HepG2 (cell line): Measurements from ENCODE around the gene CACNG7. TPM values are rescaled to one million over a fixed set of nuclear protein-coding genes. Genes with fewer than 3 reads are reported as not detected.
A peak's percentile ranks its signal among the peaks of the same experiment; 100 is the strongest.

Experiments used
- ELF3 ChIP-seq: IDR thresholded peaks from 2 replicates; pipeline ENCODE4 v1.6.1; 2016; ENCODE audit warnings: missing genetic modification reagents, missing compliant biosample characterization
- GATA4 ChIP-seq: sonication (generic); IDR thresholded peaks from 2 replicates; pipeline ENCODE4 v1.6.1; 2016; ENCODE audit warnings: antibody characterized with exemption, low read depth, borderline replicate concordance
- HMG20A ChIP-seq: IDR thresholded peaks from 2 replicates; pipeline ENCODE4 v1.6.1; 2016; ENCODE audit warnings: borderline replicate concordance
- MAFK ChIP-seq, 2 experiments: IDR thresholded peaks in 1 of 2; conservative IDR thresholded peaks in 1 of 2; 2 replicates each; pipeline ENCODE4 v1.6.1; 2011; ENCODE audit warnings: improper control_type of control experiment in 2 of 2, low read length in 2 of 2
- MED1 ChIP-seq: sonication (generic); formaldehyde crosslinking; IDR thresholded peaks from 2 replicates; pipeline ENCODE4 v1.4.0; 2020; ENCODE audit warnings: missing genetic modification reagents
- NCOA2 ChIP-seq: sonication (generic); formaldehyde crosslinking; IDR thresholded peaks from 2 replicates; pipeline ENCODE4 v1.8.0; 2022; ENCODE audit warnings: inconsistent platforms
- PCBP2 ChIP-seq: fragments of 200-400 bp; formaldehyde crosslinking; optimal IDR thresholded peaks from 2 replicates; pipeline ENCODE3; 2018; ENCODE audit warnings: low read length, low read depth; ENCODE audit not compliant: poor library complexity, severe bottlenecking
- POLR2G ChIP-seq: fragments of 200-400 bp; formaldehyde crosslinking; IDR thresholded peaks from 2 replicates; pipeline ENCODE4 v1.6.1; 2018; ENCODE audit warnings: mild to moderate bottlenecking, low read depth, low read length, moderate library complexity
- RARG ChIP-seq: sonication (generic); formaldehyde crosslinking; IDR thresholded peaks from 2 replicates; pipeline ENCODE4 v1.4.0; 2020; ENCODE audit warnings: low read depth, mild to moderate bottlenecking, missing genetic modification reagents
- SALL1 ChIP-seq: sonication (generic); formaldehyde crosslinking; IDR thresholded peaks from 2 replicates; pipeline ENCODE4 v1.8.0; 2022; ENCODE audit warnings: mild to moderate bottlenecking, missing genetic modification reagents
- ZBTB21 ChIP-seq: sonication (generic); formaldehyde crosslinking; IDR thresholded peaks from 2 replicates; pipeline ENCODE4 v1.4.0; 2020; ENCODE audit warnings: missing genetic modification reagents
- ZBTB7A ChIP-seq: sonication (generic); formaldehyde crosslinking; IDR thresholded peaks from 2 replicates; pipeline ENCODE4 v1.8.0; 2022; ENCODE audit warnings: mild to moderate bottlenecking, missing genetic modification reagents
- ZNF234 ChIP-seq: sonication (generic); formaldehyde crosslinking; conservative IDR thresholded peaks from 2 replicates; pipeline ENCODE4 v1.5.1; 2020; ENCODE audit warnings: mild to moderate bottlenecking, missing genetic modification reagents
- ZNF34 ChIP-seq: sonication (generic); formaldehyde crosslinking; IDR thresholded peaks from 2 replicates; pipeline ENCODE4 v1.4.0; 2020; ENCODE audit warnings: mild to moderate bottlenecking, missing genetic modification reagents, borderline replicate concordance
- ZNF441 ChIP-seq: sonication (generic); formaldehyde crosslinking; IDR thresholded peaks from 2 replicates; pipeline ENCODE4 v1.7.0; 2021; ENCODE audit warnings: missing genetic modification reagents, borderline replicate concordance
- ZNF501 ChIP-seq: sonication (generic); formaldehyde crosslinking; IDR thresholded peaks from 2 replicates; pipeline ENCODE4 v1.5.1; 2020; ENCODE audit warnings: mild to moderate bottlenecking, moderate library complexity, missing genetic modification reagents
- ZNF550 ChIP-seq: sonication (generic); formaldehyde crosslinking; IDR thresholded peaks from 2 replicates; pipeline ENCODE4 v1.4.0; 2020; ENCODE audit warnings: mild to moderate bottlenecking, missing genetic modification reagents, borderline replicate concordance
- ZNF674 ChIP-seq: sonication (generic); formaldehyde crosslinking; IDR thresholded peaks from 2 replicates; pipeline ENCODE4 v1.5.0; 2020; ENCODE audit warnings: low read depth, mild to moderate bottlenecking, missing genetic modification reagents
- ZNF737 ChIP-seq: sonication (generic); formaldehyde crosslinking; IDR thresholded peaks from 2 replicates; pipeline ENCODE4 v1.5.0; 2020; ENCODE audit warnings: missing genetic modification reagents, mild to moderate bottlenecking, borderline replicate concordance
- ZNF788 ChIP-seq: sonication (generic); formaldehyde crosslinking; IDR thresholded peaks from 2 replicates; pipeline ENCODE4 v1.5.0; 2020; ENCODE audit warnings: mild to moderate bottlenecking, missing genetic modification reagents, borderline replicate concordance
- polyA plus RNA-seq, 8 experiments: library from polyadenylated mRNA; depleted of rRNA in 3 of 8; stranded (reverse) in 7 of 8; unstranded in 1 of 8; fragments of >200 nt; fragmentation: Illumina TruSeq in 4 of 8; extraction: Trizol in 4 of 8; gene quantifications; 2 replicates each; pipeline versions ENCODE4 v1.2.1 to v1.2.3, GENCODE V29; 2011 to 2016; ENCODE audit warnings: low read depth in 4 of 8, missing spikeins in 1 of 8, mixed read lengths in 1 of 8; ENCODE audit not compliant: insufficient read depth in 1 of 8
- total RNA-seq, 5 experiments: library from RNA; depleted of rRNA; stranded (reverse); fragments of >200 nt; fragmentation: Illumina TruSeq; extraction: Trizol; gene quantifications; 2 replicates each; pipeline ENCODE4 v1.2.3, GENCODE V29; 2016; ENCODE audit warnings: low read depth in 1 of 5
- TF ChIP-seq, protein P1 (sequence below): IDR thresholded peaks from 2 replicates; pipeline ENCODE4 v1.6.1; 2016
- TF ChIP-seq, protein P2 (sequence below): sonication (generic); formaldehyde crosslinking; IDR thresholded peaks from 2 replicates; pipeline ENCODE4 v1.4.0; 2020; ENCODE audit warnings: mild to moderate bottlenecking, missing genetic modification reagents
- TF ChIP-seq, protein P3 (sequence below): sonication (generic); formaldehyde crosslinking; IDR thresholded peaks from 2 replicates; pipeline ENCODE4 v1.4.0; 2020; ENCODE audit warnings: missing genetic modification reagents, borderline replicate concordance
- TF ChIP-seq, protein P4 (sequence below): IDR thresholded peaks from 2 replicates; pipeline ENCODE4 v1.6.1; 2016; ENCODE audit warnings: mild to moderate bottlenecking

Gene CACNG7
- total and polyA plus RNA-seq, 2 of the 13 experiments (the other 11 are each of a cell fraction or from before 2014, with no cell fraction given): not detected

DNA sequence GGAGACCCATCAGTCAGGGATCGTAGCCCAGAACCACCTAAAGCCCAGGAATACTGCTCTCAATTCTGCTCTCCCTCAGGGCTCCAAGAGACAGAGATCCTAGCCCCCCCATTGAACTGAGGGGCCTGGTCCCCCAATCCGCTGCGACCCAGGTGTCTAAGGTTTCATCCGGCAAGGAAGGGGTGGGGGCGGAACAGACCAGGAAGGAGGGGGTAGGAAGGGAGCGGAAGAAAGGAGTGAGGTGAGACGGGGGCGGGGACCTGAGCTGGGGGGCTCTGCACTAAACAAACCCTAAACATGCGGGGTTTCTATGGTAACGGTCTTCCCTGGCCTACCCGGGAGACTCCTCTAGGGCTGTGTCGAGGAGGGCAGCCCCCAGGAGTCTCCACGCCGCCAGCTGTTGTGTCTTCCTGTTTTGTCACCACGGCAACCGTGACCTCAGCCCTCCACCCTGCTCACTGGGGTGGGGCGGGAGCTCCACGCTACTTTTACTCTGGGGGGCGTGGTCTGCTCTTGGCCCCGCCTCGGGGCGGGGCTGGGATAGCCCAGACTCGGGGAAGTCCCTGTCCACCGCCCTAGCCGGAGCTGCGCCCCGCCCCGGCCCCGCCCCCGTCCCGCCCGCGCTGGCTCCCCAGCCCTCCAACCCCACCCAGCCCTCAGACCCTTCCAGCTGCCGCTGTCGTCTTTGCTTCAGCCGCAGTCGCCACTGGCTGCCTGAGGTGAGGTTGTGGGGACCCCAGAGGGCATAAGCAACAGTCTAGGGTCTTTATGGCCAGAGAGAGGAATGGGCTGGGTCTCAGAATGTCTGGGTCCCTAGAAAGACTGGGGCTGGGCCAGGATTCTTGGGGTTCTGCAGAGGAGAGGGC lies 41.6 kb upstream of the CACNG7 start, which contains the start of gene MYADM (continued):
- TF ChIP-seq GATA4 (no peak), PCBP2 (no peak), ZNF737 (no peak), ELF3 (CRISPR knock-in tag) (peak; percentile 85), NCOA2 (CRISPR knock-in tag) (peak; percentile 69), RARG (no peak), ZNF788 (CRISPR knock-in tag) (0 out of 2 replicates have a peak, but pooled peaks have one; percentile 40), ZNF34 (CRISPR knock-in tag) (no peak), ZNF234 (CRISPR knock-in tag) (no peak), ZBTB21 (CRISPR knock-in tag) (peak; percentile 54; the same call in 1 of the 2 replicates), SALL1 (peak; percentile 55), ZBTB7A (CRISPR knock-in tag) (no peak), ZNF501 (peak; percentile 73), MAFK (conservative IDR thresholded peaks at IDR 0.05 in 1 of 2, IDR thresholded peaks at IDR 0.05 in 1 of 2; ENCODE audit: low read length in 2 of 2) (no peak), MED1 (CRISPR knock-in tag) (peak; percentile 86), ZNF441 (CRISPR knock-in tag) (0 out of 2 replicates have a peak, but pooled peaks have one; percentile 52), POLR2G (peak; percentile 74), ZNF674 (CRISPR knock-in tag) (no peak), HMG20A (no peak; the same call in 1 of the 2 replicates), ZNF550 (CRISPR knock-in tag) (no peak)
- TF ChIP-seq, protein P1, sequence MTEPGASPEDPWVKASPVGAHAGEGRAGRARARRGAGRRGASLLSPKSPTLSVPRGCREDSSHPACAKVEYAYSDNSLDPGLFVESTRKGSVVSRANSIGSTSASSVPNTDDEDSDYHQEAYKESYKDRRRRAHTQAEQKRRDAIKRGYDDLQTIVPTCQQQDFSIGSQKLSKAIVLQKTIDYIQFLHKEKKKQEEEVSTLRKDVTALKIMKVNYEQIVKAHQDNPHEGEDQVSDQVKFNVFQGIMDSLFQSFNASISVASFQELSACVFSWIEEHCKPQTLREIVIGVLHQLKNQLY (CRISPR knock-in tag): peak; percentile 66; the same call in 1 of the 2 replicates
- TF ChIP-seq, protein P2, sequence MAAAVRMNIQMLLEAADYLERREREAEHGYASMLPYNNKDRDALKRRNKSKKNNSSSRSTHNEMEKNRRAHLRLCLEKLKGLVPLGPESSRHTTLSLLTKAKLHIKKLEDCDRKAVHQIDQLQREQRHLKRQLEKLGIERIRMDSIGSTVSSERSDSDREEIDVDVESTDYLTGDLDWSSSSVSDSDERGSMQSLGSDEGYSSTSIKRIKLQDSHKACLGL (CRISPR knock-in tag): no peak
- TF ChIP-seq, protein P3, sequence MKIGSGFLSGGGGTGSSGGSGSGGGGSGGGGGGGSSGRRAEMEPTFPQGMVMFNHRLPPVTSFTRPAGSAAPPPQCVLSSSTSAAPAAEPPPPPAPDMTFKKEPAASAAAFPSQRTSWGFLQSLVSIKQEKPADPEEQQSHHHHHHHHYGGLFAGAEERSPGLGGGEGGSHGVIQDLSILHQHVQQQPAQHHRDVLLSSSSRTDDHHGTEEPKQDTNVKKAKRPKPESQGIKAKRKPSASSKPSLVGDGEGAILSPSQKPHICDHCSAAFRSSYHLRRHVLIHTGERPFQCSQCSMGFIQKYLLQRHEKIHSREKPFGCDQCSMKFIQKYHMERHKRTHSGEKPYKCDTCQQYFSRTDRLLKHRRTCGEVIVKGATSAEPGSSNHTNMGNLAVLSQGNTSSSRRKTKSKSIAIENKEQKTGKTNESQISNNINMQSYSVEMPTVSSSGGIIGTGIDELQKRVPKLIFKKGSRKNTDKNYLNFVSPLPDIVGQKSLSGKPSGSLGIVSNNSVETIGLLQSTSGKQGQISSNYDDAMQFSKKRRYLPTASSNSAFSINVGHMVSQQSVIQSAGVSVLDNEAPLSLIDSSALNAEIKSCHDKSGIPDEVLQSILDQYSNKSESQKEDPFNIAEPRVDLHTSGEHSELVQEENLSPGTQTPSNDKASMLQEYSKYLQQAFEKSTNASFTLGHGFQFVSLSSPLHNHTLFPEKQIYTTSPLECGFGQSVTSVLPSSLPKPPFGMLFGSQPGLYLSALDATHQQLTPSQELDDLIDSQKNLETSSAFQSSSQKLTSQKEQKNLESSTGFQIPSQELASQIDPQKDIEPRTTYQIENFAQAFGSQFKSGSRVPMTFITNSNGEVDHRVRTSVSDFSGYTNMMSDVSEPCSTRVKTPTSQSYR: peak; percentile 76
- TF ChIP-seq, protein P4, sequence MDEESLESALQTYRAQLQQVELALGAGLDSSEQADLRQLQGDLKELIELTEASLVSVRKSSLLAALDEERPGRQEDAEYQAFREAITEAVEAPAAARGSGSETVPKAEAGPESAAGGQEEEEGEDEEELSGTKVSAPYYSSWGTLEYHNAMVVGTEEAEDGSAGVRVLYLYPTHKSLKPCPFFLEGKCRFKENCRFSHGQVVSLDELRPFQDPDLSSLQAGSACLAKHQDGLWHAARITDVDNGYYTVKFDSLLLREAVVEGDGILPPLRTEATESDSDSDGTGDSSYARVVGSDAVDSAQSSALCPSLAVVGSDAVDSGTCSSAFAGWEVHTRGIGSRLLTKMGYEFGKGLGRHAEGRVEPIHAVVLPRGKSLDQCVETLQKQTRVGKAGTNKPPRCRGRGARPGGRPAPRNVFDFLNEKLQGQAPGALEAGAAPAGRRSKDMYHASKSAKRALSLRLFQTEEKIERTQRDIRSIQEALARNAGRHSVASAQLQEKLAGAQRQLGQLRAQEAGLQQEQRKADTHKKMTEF: peak; percentile 77
